Measurements from ENCODE around the gene SLC6A7.

DNA sequence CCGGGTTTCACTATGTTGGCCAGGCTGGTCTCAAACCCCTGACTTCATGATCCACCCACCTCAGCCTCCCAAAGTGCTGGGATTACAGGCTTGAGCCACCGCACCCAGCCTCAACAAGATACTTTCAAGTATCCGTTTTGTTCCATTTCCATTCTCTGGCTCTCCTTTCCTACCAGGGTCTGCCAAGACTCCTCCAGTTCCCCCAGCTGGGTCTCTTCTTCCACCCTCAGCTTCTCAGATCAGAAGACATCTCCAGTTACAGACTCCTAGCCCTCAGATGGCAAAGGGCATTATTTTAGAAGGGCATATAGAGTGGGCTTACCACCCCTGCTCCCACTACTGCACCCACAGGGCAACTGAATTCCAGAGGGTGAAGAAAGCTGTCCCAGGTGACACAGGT, 32.7 kb upstream of the SLC6A7 start:
- TF ChIP-seq POLR2AphosphoS5 (IDR thresholded peaks at IDR 0.05) = no peak
- TF ChIP-seq, protein P1, sequence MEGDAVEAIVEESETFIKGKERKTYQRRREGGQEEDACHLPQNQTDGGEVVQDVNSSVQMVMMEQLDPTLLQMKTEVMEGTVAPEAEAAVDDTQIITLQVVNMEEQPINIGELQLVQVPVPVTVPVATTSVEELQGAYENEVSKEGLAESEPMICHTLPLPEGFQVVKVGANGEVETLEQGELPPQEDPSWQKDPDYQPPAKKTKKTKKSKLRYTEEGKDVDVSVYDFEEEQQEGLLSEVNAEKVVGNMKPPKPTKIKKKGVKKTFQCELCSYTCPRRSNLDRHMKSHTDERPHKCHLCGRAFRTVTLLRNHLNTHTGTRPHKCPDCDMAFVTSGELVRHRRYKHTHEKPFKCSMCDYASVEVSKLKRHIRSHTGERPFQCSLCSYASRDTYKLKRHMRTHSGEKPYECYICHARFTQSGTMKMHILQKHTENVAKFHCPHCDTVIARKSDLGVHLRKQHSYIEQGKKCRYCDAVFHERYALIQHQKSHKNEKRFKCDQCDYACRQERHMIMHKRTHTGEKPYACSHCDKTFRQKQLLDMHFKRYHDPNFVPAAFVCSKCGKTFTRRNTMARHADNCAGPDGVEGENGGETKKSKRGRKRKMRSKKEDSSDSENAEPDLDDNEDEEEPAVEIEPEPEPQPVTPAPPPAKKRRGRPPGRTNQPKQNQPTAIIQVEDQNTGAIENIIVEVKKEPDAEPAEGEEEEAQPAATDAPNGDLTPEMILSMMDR (IDR thresholded peaks at IDR 0.05) = no peak
- TF ChIP-seq POLR2A (IDR thresholded peaks at IDR 0.05) = no peak

Measured in gastroesophageal sphincter (tissue), 3 donors.